Activated naive CD4-positive, alpha-beta T cell (primary cell): ENCODE measurements around the gene CD300LF.

Source experiments
- DNase-seq, 4 experiments: peaks; one replicate each; lab custom pipeline; 2025; lab: John Stamatoyannopoulos, UW

CD300LF gene

GRCh38 chr17:74729866-74730265 lies 17.1 kb upstream of the CD300LF start:
- no peak for DNase-seq

- no peak for DNase-seq
These were observed 16.6 kb upstream of the CD300LF start for GRCh38 chr17:74729368-74729767.

DNA sequence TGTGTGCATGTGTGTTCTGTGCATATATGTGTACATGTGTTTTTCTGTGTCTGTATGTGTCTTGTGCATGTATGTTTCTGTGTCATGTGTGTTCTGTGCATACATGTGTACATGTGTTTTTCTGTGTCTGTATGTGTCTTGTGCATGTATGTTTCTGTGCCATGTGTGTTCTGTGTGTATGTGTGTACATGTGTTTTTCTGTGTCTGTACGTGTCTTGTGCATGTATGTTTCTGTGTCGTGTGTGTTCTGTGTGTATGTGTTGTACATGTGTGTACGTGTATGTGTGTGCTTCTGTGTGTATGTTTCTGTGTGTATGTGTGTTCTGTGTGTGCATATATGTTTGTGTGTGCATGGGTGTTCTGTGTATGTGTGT lies 16.0 kb upstream of the CD300LF start:
- DNase-seq: no peak

GRCh38 chr17:74728033-74728701 lies 15.4 kb upstream of the CD300LF start:
- no peak for DNase-seq

- no peak for DNase-seq
These were observed 12.4 kb upstream of the CD300LF start for GRCh38 chr17:74725111-74725510.

DNA sequence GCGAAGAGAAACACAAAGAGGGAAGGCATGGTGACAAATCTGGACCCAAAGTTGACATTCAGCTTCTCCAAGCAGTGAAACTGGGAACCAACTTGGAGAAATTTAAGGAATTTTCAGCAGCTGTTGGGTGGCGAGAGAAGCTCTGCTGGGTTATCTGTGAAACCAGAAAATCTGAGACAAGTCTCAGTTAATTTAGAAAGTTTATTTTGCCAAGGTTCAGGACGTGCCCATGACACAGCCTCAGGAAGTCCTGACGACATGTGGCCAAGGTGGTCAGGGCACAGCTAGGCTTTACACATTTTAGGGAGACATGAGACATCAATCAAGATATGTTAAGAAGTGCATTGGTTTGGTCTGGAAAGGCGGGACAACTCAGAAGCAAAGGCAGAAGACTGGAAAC lies 11.2 kb upstream of the CD300LF start:
- DNase-seq: no peak

GRCh38 chr17:74722782-74723181 lies 10.1 kb upstream of the CD300LF start:
- DNase-seq: no peak

GRCh38 chr17:74720506-74720905 lies 7.8 kb upstream of the CD300LF start:
- DNase-seq: no peak

DNA sequence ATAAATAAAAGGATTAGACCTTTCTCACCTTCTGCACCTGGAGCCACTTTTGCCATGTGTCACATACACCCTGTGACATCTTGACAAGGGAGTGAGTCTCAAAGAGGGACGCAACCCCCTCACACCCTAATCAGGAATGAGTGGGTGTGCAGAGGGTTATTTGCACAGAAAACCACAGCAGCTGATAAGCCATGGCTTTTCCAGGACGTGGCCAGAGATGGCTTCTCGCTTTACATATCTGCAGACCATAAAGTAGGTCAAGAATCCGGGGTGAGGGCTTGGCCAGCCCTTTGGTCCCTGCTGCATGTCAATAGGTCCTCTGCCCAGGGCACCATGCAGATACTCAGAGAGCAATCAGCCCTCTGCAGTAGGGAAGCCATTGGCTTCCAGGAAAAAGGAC lies 2.4 kb upstream of the CD300LF start:
- no peak for DNase-seq

GRCh38 chr17:74713171-74713755 lies 540 bp upstream of the CD300LF start:
- no peak for DNase-seq

DNA sequence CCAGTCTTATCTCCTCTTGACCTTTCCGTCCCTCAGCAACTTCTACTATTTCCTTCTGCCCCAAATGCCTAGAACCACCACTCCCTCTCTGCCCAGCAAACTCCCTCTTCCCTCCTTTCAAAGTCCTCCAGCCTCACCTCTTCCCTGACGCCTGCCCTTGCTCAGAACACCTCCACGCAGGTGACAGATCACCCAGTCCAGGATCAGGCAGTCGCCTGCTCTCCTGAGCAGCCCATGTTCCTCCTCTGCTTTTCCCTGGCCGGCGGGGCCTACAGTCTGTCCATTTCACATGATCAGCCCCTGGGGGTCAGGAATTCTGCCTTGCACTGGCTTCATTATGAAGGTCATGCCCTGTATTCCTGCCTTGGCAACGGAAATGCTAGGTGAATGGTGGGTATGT lies 422 bp downstream of the CD300LF start:
- DNase-seq: no peak

DNA sequence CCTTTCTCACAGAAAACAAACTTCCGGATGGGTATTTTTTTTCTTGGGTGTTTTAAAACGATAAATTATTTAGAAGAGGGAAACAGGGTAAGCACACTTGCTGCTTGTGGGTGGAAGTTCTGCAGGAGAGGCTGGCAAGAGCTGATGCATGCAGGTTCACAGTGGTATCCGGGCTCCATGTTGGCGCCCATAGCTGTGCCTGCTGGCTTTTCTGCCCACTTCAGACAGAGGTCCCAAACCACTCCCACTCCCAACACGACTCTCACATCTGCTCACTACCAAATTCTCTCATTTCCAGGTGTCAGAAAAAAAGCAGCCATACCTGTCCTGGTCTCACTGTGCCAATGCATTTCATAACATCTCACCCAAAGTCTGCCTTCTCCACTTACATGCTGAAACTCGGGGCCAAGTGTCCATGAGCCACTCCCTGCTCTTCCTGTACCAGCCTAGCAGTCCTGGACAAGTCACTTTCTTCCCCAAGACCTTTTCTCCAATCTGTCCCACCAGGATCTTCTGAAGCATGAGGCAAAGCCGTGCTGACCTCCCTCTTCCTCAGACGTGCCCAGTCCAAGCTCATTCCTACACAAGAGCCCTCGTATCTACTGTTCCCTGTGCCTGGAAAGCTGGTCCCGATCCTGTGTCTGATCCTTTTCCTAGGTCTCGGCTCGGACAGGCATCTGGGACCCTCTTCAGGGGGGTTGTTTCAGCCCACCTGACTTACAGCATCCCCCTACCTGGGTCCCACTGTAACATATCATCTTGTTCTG lies 1.5 kb downstream of the CD300LF start:
- DNase-seq: no peak

GRCh38 chr17:74704544-74704943 lies 8.2 kb downstream of the CD300LF start:
- no peak for DNase-seq

GRCh38 chr17:74703311-74703710 lies 9.4 kb downstream of the CD300LF start:
- no peak for DNase-seq

- DNase-seq: no peak
These were observed 10.4 kb downstream of the CD300LF start for GRCh38 chr17:74702116-74702871.

- no peak for DNase-seq
These were observed 13.5 kb downstream of the CD300LF start for GRCh38 chr17:74699236-74699635.

DNA sequence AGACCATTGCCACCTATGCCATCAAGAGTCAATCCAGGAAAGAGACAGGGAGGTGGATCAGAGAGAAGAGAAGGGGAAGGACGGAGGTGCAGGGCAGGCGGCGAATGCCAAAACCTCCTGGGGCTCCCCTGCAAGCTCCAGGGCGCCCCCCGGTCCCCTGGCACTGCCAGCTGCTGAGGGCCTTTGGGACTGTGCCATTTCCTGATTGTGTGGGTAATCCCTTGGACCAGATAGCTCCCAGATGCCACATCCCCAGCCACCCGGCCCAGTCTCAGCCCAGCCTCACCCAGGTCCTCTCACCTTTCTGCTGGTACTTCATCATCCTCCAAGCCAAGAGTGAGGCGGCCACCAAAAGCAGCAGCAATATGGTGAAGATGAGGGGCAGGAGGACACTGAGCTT lies 14.7 kb downstream of the CD300LF start:
- DNase-seq: no peak

GRCh38 chr17:74697515-74697914 lies 15.2 kb downstream of the CD300LF start:
- DNase-seq: no peak

DNA sequence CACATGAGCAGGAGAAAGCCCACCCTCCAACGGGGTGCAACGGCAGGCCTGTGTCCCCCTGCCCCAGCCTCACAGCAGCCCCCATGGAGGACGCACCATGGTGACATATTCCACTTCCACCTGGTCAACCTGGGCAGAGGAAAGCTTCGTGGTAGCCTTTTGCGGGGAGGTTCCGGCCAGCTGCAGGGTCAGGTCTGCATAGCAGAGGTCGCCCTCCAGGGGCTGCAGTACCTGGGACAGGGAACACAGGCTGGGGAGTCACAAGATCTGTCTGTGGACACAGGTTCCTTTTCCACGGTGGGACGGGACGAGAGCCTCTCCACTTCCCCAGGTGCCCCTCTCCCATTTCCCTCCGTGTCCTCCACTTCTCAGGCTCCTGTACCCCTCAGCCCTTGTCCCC lies 17.1 kb downstream of the CD300LF start:
- no peak for DNase-seq

DNA sequence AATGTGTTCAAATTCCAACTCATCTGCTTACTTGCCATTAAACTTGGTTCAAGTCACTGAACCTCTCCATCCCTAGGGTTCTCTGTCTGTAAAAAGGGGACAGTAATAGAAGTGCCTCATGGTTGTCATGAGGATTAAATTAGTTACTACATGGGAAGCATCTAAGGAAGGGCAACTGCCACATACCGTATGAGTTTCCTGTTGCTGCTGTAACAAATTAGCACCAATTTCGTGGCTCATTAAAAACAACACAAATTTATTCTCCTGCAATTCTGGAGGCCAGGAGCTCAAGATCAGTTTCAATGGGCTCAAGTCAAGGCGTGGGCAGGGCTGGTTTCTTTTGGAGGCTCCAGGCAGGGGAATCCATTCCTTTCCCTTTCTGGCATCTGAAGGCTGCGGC lies 18.6 kb downstream of the CD300LF start:
- DNase-seq: no peak

- DNase-seq: no peak
These were observed 21.6 kb downstream of the CD300LF start for GRCh38 chr17:74691151-74691550.

DNA sequence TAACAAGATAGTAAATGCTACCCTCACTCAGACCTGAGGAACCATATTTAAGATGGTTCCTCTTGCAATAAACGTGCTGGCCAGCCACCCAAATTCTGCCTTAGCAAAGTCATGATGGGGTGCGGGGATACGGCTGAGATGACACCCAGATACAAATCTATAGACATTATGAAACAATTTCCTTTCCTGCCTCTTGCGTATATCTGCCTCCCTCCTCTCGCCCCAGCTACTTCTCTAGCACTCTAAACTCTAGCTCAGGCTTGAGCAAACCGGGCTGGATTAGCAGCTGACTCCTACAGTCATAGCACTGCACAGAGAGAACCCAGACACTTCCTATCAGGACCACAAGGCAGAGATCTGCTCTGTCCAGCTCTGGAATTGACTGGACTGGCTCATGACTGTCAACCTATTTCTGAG lies 22.3 kb downstream of the CD300LF start:
- no peak for DNase-seq

GRCh38 chr17:74687886-74688285 lies 24.8 kb downstream of the CD300LF start:
- no peak for DNase-seq
